Smooth muscle cell (in vitro differentiated cells): ENCODE results near the gene PPP1R3G. TPM values are rescaled to one million over a fixed set of nuclear protein-coding genes. Genes with fewer than 3 reads are reported as not detected.
"Not testable (repeated sequence)": the region's sequence is repeated elsewhere in the genome, so short reads cannot be mapped to it uniquely, and the experiment has no call there.

Experiments
- DNase-seq: peaks from one replicate; lab custom pipeline; 2025; ENCODE audit not compliant: unreplicated experiment; lab: John Stamatoyannopoulos, UW
- H2AFZ ChIP-seq: fragments of 200-600 bp; sonication (generic); 2 replicates; pipeline ENCODE4 v1.6.0; 2016; ENCODE audit warnings: antibody characterized with exemption, low read depth, mild to moderate bottlenecking
- H3F3A ChIP-seq: fragments of 200-600 bp; sonication (generic); 2 replicates; pipeline ENCODE4 v1.6.0; 2017; ENCODE audit warnings: antibody characterized with exemption, low read depth
- H3K27ac ChIP-seq: fragments of 200-600 bp; sonication (generic); 2 replicates; pipeline ENCODE4 v1.5.1; 2016; ENCODE audit warnings: low read depth, mild to moderate bottlenecking
- H3K27me3 ChIP-seq: fragments of 200-600 bp; sonication (generic); 2 replicates; pipeline ENCODE4 v1.6.1; 2016; ENCODE audit warnings: low read depth, mild to moderate bottlenecking
- H3K36me3 ChIP-seq: fragments of 200-600 bp; sonication (generic); 2 replicates; pipeline ENCODE4 v1.5.1; 2016; ENCODE audit warnings: low read depth
- H3K4me1 ChIP-seq: fragments of 200-600 bp; sonication (generic); 2 replicates; pipeline ENCODE4 v1.5.1; 2016; ENCODE audit warnings: low read depth
- H3K4me2 ChIP-seq: fragments of 200-600 bp; sonication (generic); 2 replicates; pipeline ENCODE4 v1.6.0; 2016; ENCODE audit warnings: mild to moderate bottlenecking
- H3K4me3 ChIP-seq: fragments of 200-600 bp; sonication (generic); 2 replicates; pipeline ENCODE4 v1.5.1; 2016; ENCODE audit warnings: mild to moderate bottlenecking
- H3K79me2 ChIP-seq: fragments of 200-600 bp; sonication (generic); 2 replicates; pipeline ENCODE4 v1.6.0; 2016; ENCODE audit warnings: low read depth, mild to moderate bottlenecking
- H3K9ac ChIP-seq: fragments of 200-600 bp; sonication (generic); 2 replicates; pipeline ENCODE4 v1.6.0; 2016; ENCODE audit warnings: low read depth
- H3K9me3 ChIP-seq: fragments of 200-600 bp; sonication (generic); replicated peaks from 2 replicates; pipeline ENCODE4 v1.5.1; 2016; ENCODE audit warnings: low read depth
- H4K20me1 ChIP-seq: fragments of 200-600 bp; sonication (generic); 2 replicates; pipeline ENCODE4 v1.6.0; 2016; ENCODE audit warnings: low read depth
- WGBS: methylation state at CpG from one replicate; pipeline ENCODE4 v1.1.7; 2016; ENCODE audit warnings: low lambda C conversion rate; 5-methylcytosine and 5-hydroxymethylcytosine counted together
- polyA plus RNA-seq: library from polyadenylated mRNA; unstranded; fragments of >200 nt; fragmentation: Nextera tagmentation; extraction: Ambion mirVana; gene quantifications from 2 replicates; pipeline ENCODE4 v1.2.1, GENCODE V29; 2016
- total RNA-seq: library from RNA; depleted of rRNA; stranded (reverse); fragments of >200 nt; gene quantifications from 2 replicates; pipeline ENCODE4 v1.2.3, GENCODE V29; 2014
- TF ChIP-seq, protein P1 (sequence below): fragments of 200-600 bp; sonication (generic); IDR thresholded peaks from 2 replicates; pipeline ENCODE4 v1.5.1; 2017; ENCODE audit warnings: borderline replicate concordance, mild to moderate bottlenecking, antibody characterized with exemption; ENCODE audit not compliant: insufficient read depth, poor library complexity, severe bottlenecking

The PPP1R3G gene
- total and polyA plus RNA-seq, 2 experiments from 2014 or later: 0.63 to 1.4 TPM

- no peak overlapping the region for H3K9ac ChIP-seq
- TF ChIP-seq, protein P1, sequence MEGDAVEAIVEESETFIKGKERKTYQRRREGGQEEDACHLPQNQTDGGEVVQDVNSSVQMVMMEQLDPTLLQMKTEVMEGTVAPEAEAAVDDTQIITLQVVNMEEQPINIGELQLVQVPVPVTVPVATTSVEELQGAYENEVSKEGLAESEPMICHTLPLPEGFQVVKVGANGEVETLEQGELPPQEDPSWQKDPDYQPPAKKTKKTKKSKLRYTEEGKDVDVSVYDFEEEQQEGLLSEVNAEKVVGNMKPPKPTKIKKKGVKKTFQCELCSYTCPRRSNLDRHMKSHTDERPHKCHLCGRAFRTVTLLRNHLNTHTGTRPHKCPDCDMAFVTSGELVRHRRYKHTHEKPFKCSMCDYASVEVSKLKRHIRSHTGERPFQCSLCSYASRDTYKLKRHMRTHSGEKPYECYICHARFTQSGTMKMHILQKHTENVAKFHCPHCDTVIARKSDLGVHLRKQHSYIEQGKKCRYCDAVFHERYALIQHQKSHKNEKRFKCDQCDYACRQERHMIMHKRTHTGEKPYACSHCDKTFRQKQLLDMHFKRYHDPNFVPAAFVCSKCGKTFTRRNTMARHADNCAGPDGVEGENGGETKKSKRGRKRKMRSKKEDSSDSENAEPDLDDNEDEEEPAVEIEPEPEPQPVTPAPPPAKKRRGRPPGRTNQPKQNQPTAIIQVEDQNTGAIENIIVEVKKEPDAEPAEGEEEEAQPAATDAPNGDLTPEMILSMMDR: no peak
- no peaks in the 10 kb centered on the region for H4K20me1 ChIP-seq
- no peaks in the 10 kb centered on the region for H3K79me2 ChIP-seq
- no peaks in the 10 kb centered on the region for H3K36me3 ChIP-seq
- no peak for DNase-seq
- no peaks in the 10 kb centered on the region for H3K4me1 ChIP-seq
- no peak overlapping the region for H3K27ac ChIP-seq
- H3K4me2 ChIP-seq: no peak overlapping the region
- H2AFZ ChIP-seq: no peak overlapping the region
- H3F3A ChIP-seq: peaks cover 1% of the 10 kb centered on the region
- H3K27me3 ChIP-seq: no peaks in the 10 kb centered on the region
- 93% methylated on average over 11 of the region's 11 CpGs for WGBS
- no peaks in the 10 kb centered on the region for H3K9me3 ChIP-seq
- no peak overlapping the region for H3K4me3 ChIP-seq
These were observed 25.9 kb upstream of the PPP1R3G start for GRCh38 chr6:5059036-5059896.

DNA sequence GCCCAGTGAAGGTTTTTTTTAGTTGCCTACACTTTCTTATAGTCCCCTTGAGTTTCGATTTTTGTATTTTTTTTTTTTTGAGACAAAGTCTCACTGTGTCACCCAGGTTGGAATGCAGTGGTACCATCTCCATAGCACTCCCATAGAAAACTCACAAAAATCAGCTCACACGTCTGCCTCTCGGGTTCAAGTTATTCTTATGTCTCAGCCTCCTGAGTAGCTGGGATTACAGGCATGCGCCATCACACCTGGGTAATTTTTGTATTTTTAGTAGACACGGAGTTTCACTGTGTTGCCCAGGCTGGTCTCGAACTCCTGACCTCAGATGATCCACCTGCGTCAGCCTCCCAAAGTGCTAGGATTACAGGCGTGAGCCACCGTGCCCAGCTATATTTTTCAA, 24.7 kb upstream of the PPP1R3G start:
- not testable (repeated sequence) for H3K9me3 ChIP-seq, H3F3A ChIP-seq, H3K9ac ChIP-seq, H3K4me1 ChIP-seq, H3K36me3 ChIP-seq, H2AFZ ChIP-seq, H3K4me3 ChIP-seq, H3K4me2 ChIP-seq, H3K27ac ChIP-seq, H3K79me2 ChIP-seq, H3K27me3 ChIP-seq, DNase-seq, H4K20me1 ChIP-seq
- WGBS: 91% methylated on average over 9 of the region's 9 CpGs

- Histone ChIP-seq H3K9me3 (no peaks in the 10 kb centered on the region), H3K27ac (no peak overlapping the region), H3K4me2 (no peak overlapping the region), H3K36me3 (no peaks in the 10 kb centered on the region), H3K79me2 (no peaks in the 10 kb centered on the region), H2AFZ (no peak overlapping the region), H4K20me1 (no peaks in the 10 kb centered on the region), H3K27me3 (no peaks in the 10 kb centered on the region), H3F3A (no peaks in the 10 kb centered on the region), H3K9ac (no peak overlapping the region), H3K4me1 (no peaks in the 10 kb centered on the region), H3K4me3 (no peak overlapping the region)
- no peak for DNase-seq
- TF ChIP-seq, protein P1: no peak
- WGBS: 74% methylated on average over 3 of the region's 3 CpGs
These were observed 24.0 kb upstream of the PPP1R3G start for GRCh38 chr6:5061152-5061551.

DNA sequence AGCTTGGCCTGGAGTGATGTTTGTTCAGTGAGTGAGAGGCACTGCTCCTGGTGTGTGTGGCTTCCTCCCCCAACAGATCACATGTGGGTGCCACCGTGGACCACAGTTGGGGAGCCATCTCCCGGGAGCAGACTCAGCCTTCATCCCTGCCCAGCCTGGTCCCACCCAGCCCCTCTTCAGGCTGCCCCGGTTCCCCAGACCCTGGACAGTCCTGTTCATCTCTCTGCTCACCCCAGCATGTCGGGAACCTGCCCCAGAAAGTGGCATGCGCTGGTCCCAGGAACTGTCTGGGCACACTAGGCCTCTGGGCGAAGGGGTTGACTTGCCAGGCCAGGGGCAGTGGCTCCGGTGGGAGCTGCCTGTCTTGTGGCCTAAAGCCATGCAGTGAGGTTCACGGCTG, 21.5 kb upstream of the PPP1R3G start:
- Histone ChIP-seq H3K79me2 (no peaks in the 10 kb centered on the region), H3K9me3 (no peaks in the 10 kb centered on the region), H3K4me3 (no peak overlapping the region), H3K27me3 (no peaks in the 10 kb centered on the region), H3K36me3 (no peaks in the 10 kb centered on the region), H4K20me1 (no peaks in the 10 kb centered on the region), H2AFZ (no peak overlapping the region), H3K27ac (no peak overlapping the region), H3K9ac (no peak overlapping the region), H3F3A (no peaks in the 10 kb centered on the region), H3K4me2 (no peak overlapping the region), H3K4me1 (no peaks in the 10 kb centered on the region)
- DNase-seq: no peak
- TF ChIP-seq, protein P1: no peak
- WGBS: 94% methylated on average over 6 of the region's 8 CpGs
